SK-N-SH (cell line): Measurements from ENCODE around the gene FAM237B. TPM values are rescaled to one million over a fixed set of nuclear protein-coding genes. Genes with fewer than 3 reads are reported as not detected.

Experiments
- CTCF ChIA-PET: fragments of 300-600, 350-600 bp; formaldehyde crosslinking; extraction: SDS; loops from one replicate; lab custom pipeline; 2021; lab: Yijun Ruan, JAX
- POLR2A ChIA-PET: fragments of 350-600 bp; sonication (Branson Sonifier 250); formaldehyde crosslinking; extraction: SDS; loops from one replicate; lab custom pipeline; 2020; ENCODE audit warnings: antibody characterized with exemption, inconsistent platforms; lab: Yijun Ruan, JAX
- DNase-seq: peaks from one replicate; pipeline ENCODE4 v3.0.0; 2012
- H2AFZ ChIP-seq: fragments of 200-600 bp; sonication (generic); 2 replicates; pipeline ENCODE4 v1.8.1; 2016; ENCODE audit warnings: antibody characterized with exemption, mild to moderate bottlenecking, low read depth
- H3F3A ChIP-seq: fragments of 200-600 bp; sonication (generic); replicated peaks from 2 replicates; pipeline ENCODE3; 2016; ENCODE audit warnings: antibody characterized with exemption, mild to moderate bottlenecking; ENCODE audit not compliant: insufficient read depth
- H3K27ac ChIP-seq, 2 experiments: fragments of 200-500 bp in 1 of 2; fragments of 200-600 bp in 1 of 2; sonication (Bioruptor generic) in 1 of 2; sonication (generic), shearing (Covaris generic) in 1 of 2; 2 replicates each; pipeline versions ENCODE4 v1.5.1 to v1.6.1; 2014 to 2016; ENCODE audit warnings: low read depth in 2 of 2, inconsistent platforms in 1 of 2, low read length in 1 of 2, mild to moderate bottlenecking in 1 of 2, mixed read lengths in 1 of 2
- H3K27me3 ChIP-seq: fragments of 200-600 bp; sonication (generic), shearing (Covaris generic); 2 replicates; pipeline ENCODE4 v1.6.1; 2016; ENCODE audit warnings: mixed run types; ENCODE audit not compliant: insufficient read depth
- H3K36me3 ChIP-seq, 2 experiments: fragments of 200-500 bp in 1 of 2; fragments of 200-600 bp in 1 of 2; sonication (Bioruptor generic) in 1 of 2; sonication (generic) in 1 of 2; replicated peaks in 1 of 2; 2 replicates each; pipeline versions ENCODE3 to v1.5.1; 2014 to 2016; ENCODE audit warnings: low read length in 1 of 2, mild to moderate bottlenecking in 1 of 2; ENCODE audit not compliant: insufficient read depth in 2 of 2, control insufficient read depth in 1 of 2
- H3K4me1 ChIP-seq, 2 experiments: fragments of 200-500 bp in 1 of 2; fragments of 200-600 bp in 1 of 2; sonication (Bioruptor generic) in 1 of 2; sonication (generic), shearing (Covaris generic) in 1 of 2; 2 replicates each; pipeline versions ENCODE4 v1.5.1 to v1.6.1; 2014 to 2016; ENCODE audit warnings: low read depth in 1 of 2, low read length in 1 of 2, mixed run types in 1 of 2; ENCODE audit not compliant: insufficient read depth in 2 of 2, control insufficient read depth in 1 of 2
- H3K4me2 ChIP-seq: fragments of 200-600 bp; sonication (generic), shearing (Covaris generic); 2 replicates; pipeline ENCODE4 v1.6.1; 2017; ENCODE audit warnings: mixed run types
- H3K4me3 ChIP-seq, 2 experiments: fragments of 200-500 bp in 1 of 2; fragments of 200-600 bp in 1 of 2; sonication (Bioruptor generic) in 1 of 2; sonication (generic), shearing (Covaris generic) in 1 of 2; 2 replicates each; pipeline versions ENCODE4 v1.5.1 to v1.8.1; 2014 to 2016; ENCODE audit warnings: low read depth in 2 of 2, inconsistent platforms in 1 of 2, low read length in 1 of 2, mild to moderate bottlenecking in 1 of 2, mixed read lengths in 1 of 2, moderate library complexity in 1 of 2
- H3K79me2 ChIP-seq: fragments of 200-600 bp; sonication (generic); 2 replicates; pipeline ENCODE4 v1.8.1; 2017; ENCODE audit warnings: mild to moderate bottlenecking; ENCODE audit not compliant: insufficient read depth
- H3K9ac ChIP-seq: fragments of 200-600 bp; sonication (generic); 2 replicates; pipeline ENCODE4 v1.6.1; 2017; ENCODE audit warnings: mixed run types
- H3K9me2 ChIP-seq: fragments of 200-600 bp; sonication (generic); 2 replicates; pipeline ENCODE4 v1.6.1; 2017; ENCODE audit warnings: mixed run types
- H3K9me3 ChIP-seq: fragments of 200-600 bp; sonication (generic); 2 replicates; pipeline ENCODE4 v1.6.1; 2017; ENCODE audit warnings: mixed run types, mild to moderate bottlenecking, moderate library complexity
- H4K20me1 ChIP-seq: fragments of 200-600 bp; sonication (generic); 2 replicates; pipeline ENCODE4 v1.6.1; 2017; ENCODE audit warnings: mild to moderate bottlenecking, mixed run types; ENCODE audit not compliant: insufficient read depth
- CHD2 ChIP-seq: fragments of 150-350 bp; IDR thresholded peaks from 2 replicates; pipeline ENCODE4 v1.6.1; 2018; ENCODE audit warnings: low read length; ENCODE audit not compliant: partially characterized antibody
- CTCF ChIP-seq: fragments of 200-600 bp; sonication (generic); IDR thresholded peaks from 2 replicates; pipeline ENCODE4 v1.6.1; 2017; ENCODE audit warnings: antibody characterized with exemption, mild to moderate bottlenecking, moderate library complexity
- ELF1 ChIP-seq: IDR thresholded peaks from 2 replicates; pipeline ENCODE4 v1.4.0; 2012
- GABPA ChIP-seq: IDR thresholded peaks from 2 replicates; pipeline ENCODE4 v1.4.0; 2012; ENCODE audit warnings: low read depth, mild to moderate bottlenecking
- IRF3 ChIP-seq: fragments of 150-350 bp; IDR thresholded peaks from 2 replicates; pipeline ENCODE4 v1.6.1; 2016; ENCODE audit warnings: mild to moderate bottlenecking, low read depth, low read length
- JUND ChIP-seq: IDR thresholded peaks from 2 replicates; pipeline ENCODE4 v1.4.0; 2012
- MAX ChIP-seq: IDR thresholded peaks from 2 replicates; pipeline ENCODE4 v1.4.0; 2012; ENCODE audit warnings: low read depth
- NFIC ChIP-seq: IDR thresholded peaks from 2 replicates; pipeline ENCODE4 v1.4.0; 2012; ENCODE audit warnings: borderline replicate concordance
- PBX3 ChIP-seq: IDR thresholded peaks from 2 replicates; pipeline ENCODE4; 2012
- RAD21 ChIP-seq: IDR thresholded peaks from 2 replicates; pipeline ENCODE4 v1.6.1; 2012; ENCODE audit warnings: mild to moderate bottlenecking, low read length
- RCOR1 ChIP-seq: fragments of 150-350 bp; IDR thresholded peaks from 2 replicates; pipeline ENCODE4 v1.6.1; 2017; ENCODE audit warnings: antibody characterized with exemption, low read length
- RXRA ChIP-seq: IDR thresholded peaks from 2 replicates; pipeline ENCODE4 v1.4.0; 2012; ENCODE audit warnings: low read depth, mild to moderate bottlenecking, borderline replicate concordance
- SIN3A ChIP-seq: IDR thresholded peaks from 2 replicates; pipeline ENCODE4 v1.6.1; 2012; ENCODE audit warnings: low read depth, mild to moderate bottlenecking, low read length, moderate library complexity, borderline replicate concordance
- TAF1 ChIP-seq: IDR thresholded peaks from 2 replicates; pipeline ENCODE4 v1.6.1; 2012; ENCODE audit warnings: low read depth, mild to moderate bottlenecking, low read length, moderate library complexity, borderline replicate concordance
- TCF12 ChIP-seq: IDR thresholded peaks from 2 replicates; pipeline ENCODE4 v1.4.0; 2012
- USF1 ChIP-seq: IDR thresholded peaks from 2 replicates; pipeline ENCODE4 v1.4.0; 2012; ENCODE audit warnings: low read depth, borderline replicate concordance
- USF2 ChIP-seq: fragments of 150-350 bp; IDR thresholded peaks from 2 replicates; pipeline ENCODE4 v1.6.1; 2017; ENCODE audit warnings: antibody characterized with exemption, low read length, low read depth, borderline replicate concordance
- YY1 ChIP-seq: IDR thresholded peaks from 2 replicates; pipeline ENCODE4 v1.4.0; 2012; ENCODE audit warnings: low read depth, mild to moderate bottlenecking
- WGBS: methylation state at CpG from one replicate; pipeline ENCODE4 v1.1.6; 2017; ENCODE audit warnings: low lambda C conversion rate; 5-methylcytosine and 5-hydroxymethylcytosine counted together
- polyA plus RNA-seq, 3 experiments: library from polyadenylated mRNA; depleted of rRNA; stranded (reverse); fragments of >200 nt; gene quantifications; 2 replicates each; pipeline ENCODE4 v1.2.3, GENCODE V29; 2012

Gene FAM237B
- polyA plus RNA-seq, 1 of the 3 experiments (the other 2 are of a cell fraction): 0.03 TPM

- no peak overlapping the region for H3K9ac ChIP-seq
- no peaks in the 10 kb centered on the region for H3K36me3 ChIP-seq
- H3K9me2 ChIP-seq: no peaks in the 10 kb centered on the region
- POLR2A ChIA-PET: no interaction called here
- no peaks in the 10 kb centered on the region for H3K9me3 ChIP-seq
- peaks cover 9 to 36% of the 10 kb centered on the region in 2 experiments; a peak in 3 of 4 replicates for H3K4me1 ChIP-seq
- CTCF ChIA-PET: interaction anchor here (0.6 to 1.6 kb wide), 2 partner anchors 32 to 159 kb away, joined by 3 read pairs; no protein-coding TSS in a partner anchor
- H3K4me3 ChIP-seq: no peak overlapping the region
- 78% methylated on average over 1 of the region's 1 CpG for WGBS
- no peaks in the 10 kb centered on the region for H3K79me2 ChIP-seq
- no peak overlapping the region for H3K4me2 ChIP-seq
- H3F3A ChIP-seq: peaks cover 30% of the 10 kb centered on the region
- TF ChIP-seq IRF3 (no peak), RCOR1 (no peak), NFIC (peak; percentile 50), GABPA (no peak), TCF12 (0 out of 2 replicates have a peak, but pooled peaks have one; percentile 8)
- H2AFZ ChIP-seq: no peak overlapping the region
- H3K27me3 ChIP-seq: no peaks in the 10 kb centered on the region
- H4K20me1 ChIP-seq: no peaks in the 10 kb centered on the region
- DNase-seq: no peak
- no peak overlapping the region for H3K27ac ChIP-seq
These were observed 51.9 kb downstream of the FAM237B start for GRCh38 chr7:90269163-90269562.

- Histone ChIP-seq H3K4me3 (no peak overlapping the region), H3K4me1 (peaks cover 8 to 36% of the 10 kb centered on the region in 2 experiments; a peak in 3 of 4 replicates), H3K9ac (no peak overlapping the region), H3K36me3 (no peaks in the 10 kb centered on the region), H2AFZ (peak overlapping the region; percentile 14; the same call in 1 of the 2 replicates), H3K9me2 (no peaks in the 10 kb centered on the region), H3K79me2 (no peaks in the 10 kb centered on the region), H3K4me2 (peak overlapping the region; percentile 2; the same call in 1 of the 2 replicates), H3K27me3 (no peaks in the 10 kb centered on the region), H4K20me1 (no peaks in the 10 kb centered on the region), H3K9me3 (no peaks in the 10 kb centered on the region), H3K27ac (peak overlapping the region in 1 of 2 experiments; percentile 51; a peak in 2 of 4 replicates), H3F3A (peaks cover 30% of the 10 kb centered on the region)
- POLR2A ChIA-PET: no interaction called here
- WGBS: 87% methylated on average over 5 of the region's 5 CpGs
- no peak for DNase-seq
- CTCF ChIA-PET: interaction anchor here (0.6 to 2.2 kb wide), 6 partner anchors 10 to 165 kb away, joined by 3 to 5 read pairs (median 4); partner anchors contain the start of gene STEAP2
- TF ChIP-seq RXRA (no peak), RAD21 (no peak), IRF3 (no peak), CTCF (no peak), JUND (no peak), USF2 (no peak), TAF1 (no peak), MAX (no peak), ELF1 (no peak), USF1 (no peak), YY1 (no peak), SIN3A (no peak), PBX3 (no peak), CHD2 (no peak)
These were observed 53.7 kb downstream of the FAM237B start for GRCh38 chr7:90267263-90267858.
